Measurements from ENCODE around the gene NUTM2F. TPM values are rescaled to one million over a fixed set of nuclear protein-coding genes. Genes with fewer than 3 reads are reported as not detected.

The NUTM2F gene
- total RNA-seq, 1 donor from 2014 or later = not detected

DNA sequence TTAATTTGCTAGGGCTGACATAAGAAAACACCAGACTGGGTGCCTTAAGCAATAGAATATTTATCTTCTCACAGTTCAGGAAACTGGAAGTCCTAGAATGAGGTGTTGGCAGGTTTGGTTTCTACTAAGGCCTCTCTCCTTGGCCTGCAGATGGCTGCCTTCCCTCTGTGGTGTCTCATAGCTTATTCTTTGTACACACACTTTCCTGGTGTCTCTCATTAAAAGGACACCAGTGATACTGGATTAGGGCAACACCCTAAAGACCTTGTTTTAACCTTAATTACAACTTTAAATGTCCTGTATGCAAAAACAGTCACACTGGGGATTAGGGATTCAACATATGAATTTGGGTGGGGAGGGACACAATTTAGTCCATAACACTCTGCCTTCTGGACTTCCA, 25.1 kb downstream of the NUTM2F start:
- CTCF ChIA-PET = no interaction called here
- DNase-seq (no peak), ATAC-seq (ENCODE audit: low read depth) (no peak)

GRCh38 chr9:94302426-94302825, 26.0 kb downstream of the NUTM2F start:
- peaks cover 29% of the 10 kb centered on the region for H3K36me3 Mint-ChIP-seq (ENCODE audit: low read depth)
- H3K27me3 Mint-ChIP-seq = no peaks in the 10 kb centered on the region
- H3K4me1 Mint-ChIP-seq = no peaks in the 10 kb centered on the region
- H3K4me3 Mint-ChIP-seq = no peak overlapping the region
- CTCF ChIA-PET = no interaction called here
- H3K9me3 Mint-ChIP-seq = no peaks in the 10 kb centered on the region
- POLR2A ChIA-PET = no interaction called here
- ATAC-seq (ENCODE audit: low read depth) (no peak), DNase-seq (no peak)
- no peak for TF ChIP-seq CTCF (IDR thresholded peaks at IDR 0.05)
- no peak overlapping the region for H3K27ac Mint-ChIP-seq
- intact Hi-C loops (cut with micrococcal nuclease) = no loop called here

More for the DNA sequence above, 25.1 kb downstream of the NUTM2F start:
- H3K9me3 Mint-ChIP-seq = no peaks in the 10 kb centered on the region
- no peak for TF ChIP-seq CTCF (IDR thresholded peaks at IDR 0.05)
- H3K4me3 Mint-ChIP-seq = no peak overlapping the region
- POLR2A ChIA-PET = interaction anchor here (0.7 kb wide), 1 partner anchor 186 kb away, joined by 4 read pairs; no protein-coding TSS in a partner anchor
- intact Hi-C loops (cut with micrococcal nuclease) = no loop called here
- no peaks in the 10 kb centered on the region for H3K4me1 Mint-ChIP-seq
- H3K27ac Mint-ChIP-seq = no peak overlapping the region
- H3K27me3 Mint-ChIP-seq = no peaks in the 10 kb centered on the region
- H3K36me3 Mint-ChIP-seq (ENCODE audit: low read depth) = peaks cover 26% of the 10 kb centered on the region

DNA sequence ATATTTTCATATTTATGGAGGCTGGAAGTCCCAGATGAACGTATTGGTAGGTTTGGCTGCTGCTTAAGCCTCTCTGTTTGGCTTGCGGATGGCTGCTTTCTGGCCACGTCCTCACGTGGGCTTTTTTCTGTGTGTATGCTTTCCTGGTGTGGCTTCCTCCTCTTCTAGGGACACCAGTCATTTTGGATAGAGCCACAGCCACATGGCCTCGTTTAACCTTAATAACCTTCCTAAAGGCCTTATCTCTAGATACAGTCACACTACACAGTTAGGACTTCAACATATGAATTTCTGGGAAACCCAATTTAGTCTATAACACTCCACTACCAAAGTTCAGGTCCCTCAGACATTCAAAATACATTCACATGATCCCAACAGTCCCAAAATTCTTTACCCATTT, 26.9 kb downstream of the NUTM2F start:
- H3K4me1 Mint-ChIP-seq = no peaks in the 10 kb centered on the region
- no peak overlapping the region for H3K4me3 Mint-ChIP-seq
- no peak overlapping the region for H3K27ac Mint-ChIP-seq
- H3K9me3 Mint-ChIP-seq = no peaks in the 10 kb centered on the region
- ChIA-PET POLR2A (no interaction called here), CTCF (no interaction called here)
- no peak for DNase-seq
- peaks cover 36% of the 10 kb centered on the region for H3K36me3 Mint-ChIP-seq (ENCODE audit: low read depth)
- intact Hi-C loops (cut with micrococcal nuclease) = no loop called here
- H3K27me3 Mint-ChIP-seq = no peaks in the 10 kb centered on the region
- TF ChIP-seq CTCF (IDR thresholded peaks at IDR 0.05) = no peak
- no peak for ATAC-seq (ENCODE audit: low read depth)

DNA sequence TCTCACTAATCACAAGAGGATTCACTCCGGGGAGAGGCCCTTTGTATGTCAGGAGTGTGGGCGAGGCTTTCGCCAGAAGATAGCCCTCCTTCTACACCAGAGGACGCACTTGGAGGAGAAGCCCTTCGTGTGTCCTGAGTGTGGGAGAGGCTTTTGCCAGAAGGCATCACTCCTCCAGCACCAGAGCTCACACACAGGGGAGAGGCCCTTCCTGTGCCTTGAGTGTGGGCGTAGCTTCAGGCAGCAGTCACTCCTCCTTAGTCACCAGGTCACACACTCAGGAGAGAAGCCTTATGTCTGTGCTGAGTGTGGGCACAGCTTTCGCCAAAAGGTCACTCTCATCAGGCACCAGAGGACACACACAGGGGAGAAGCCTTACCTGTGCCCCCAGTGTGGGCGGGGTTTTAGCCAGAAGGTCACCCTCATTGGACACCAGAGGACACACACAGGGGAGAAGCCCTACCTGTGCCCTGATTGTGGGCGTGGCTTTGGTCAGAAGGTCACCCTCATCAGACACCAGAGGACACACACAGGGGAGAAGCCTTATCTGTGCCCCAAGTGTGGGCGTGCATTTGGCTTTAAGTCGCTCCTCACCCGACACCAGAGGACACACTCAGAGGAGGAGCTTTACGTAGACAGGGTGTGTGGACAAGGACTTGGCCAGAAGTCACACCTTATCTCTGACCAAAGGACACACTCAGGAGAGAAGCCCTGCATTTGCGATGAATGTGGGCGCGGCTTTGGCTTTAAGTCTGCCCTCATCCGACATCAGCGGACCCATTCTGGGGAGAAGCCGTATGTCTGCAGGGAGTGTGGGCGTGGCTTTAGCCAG, 27.8 kb downstream of the NUTM2F start:
- H3K36me3 Mint-ChIP-seq (ENCODE audit: low read depth) = peaks cover 43% of the 10 kb centered on the region
- no peak for TF ChIP-seq CTCF (IDR thresholded peaks at IDR 0.05)
- CTCF ChIA-PET = no interaction called here
- H3K27ac Mint-ChIP-seq = no peak overlapping the region
- H3K4me3 Mint-ChIP-seq = no peak overlapping the region
- intact Hi-C loops (cut with micrococcal nuclease) = no loop called here
- H3K9me3 Mint-ChIP-seq = no peaks in the 10 kb centered on the region
- DNase-seq = no peak
- POLR2A ChIA-PET = no interaction called here
- H3K4me1 Mint-ChIP-seq = no peaks in the 10 kb centered on the region
- no peaks in the 10 kb centered on the region for H3K27me3 Mint-ChIP-seq
- no peak for ATAC-seq (ENCODE audit: low read depth)

GRCh38 chr9:94298949-94299599, 29.4 kb downstream of the NUTM2F start:
- POLR2A ChIA-PET = no interaction called here
- H3K27me3 Mint-ChIP-seq = no peaks in the 10 kb centered on the region
- CTCF ChIA-PET = no interaction called here
- H3K27ac Mint-ChIP-seq = no peak overlapping the region
- no peaks in the 10 kb centered on the region for H3K4me1 Mint-ChIP-seq
- TF ChIP-seq CTCF (IDR thresholded peaks at IDR 0.05) = no peak
- no peak overlapping the region for H3K4me3 Mint-ChIP-seq
- peaks cover 54% of the 10 kb centered on the region for H3K36me3 Mint-ChIP-seq (ENCODE audit: low read depth)
- H3K9me3 Mint-ChIP-seq = no peaks in the 10 kb centered on the region
- no peak for DNase-seq
- intact Hi-C loops (cut with micrococcal nuclease) = no loop called here
- ATAC-seq (ENCODE audit: low read depth) = no peak

Data from activated B cell treated with CpG ODN at 0.5 μM for 24 hours (primary cell).